ENCODE measurements around the gene RHOH.

DNA sequence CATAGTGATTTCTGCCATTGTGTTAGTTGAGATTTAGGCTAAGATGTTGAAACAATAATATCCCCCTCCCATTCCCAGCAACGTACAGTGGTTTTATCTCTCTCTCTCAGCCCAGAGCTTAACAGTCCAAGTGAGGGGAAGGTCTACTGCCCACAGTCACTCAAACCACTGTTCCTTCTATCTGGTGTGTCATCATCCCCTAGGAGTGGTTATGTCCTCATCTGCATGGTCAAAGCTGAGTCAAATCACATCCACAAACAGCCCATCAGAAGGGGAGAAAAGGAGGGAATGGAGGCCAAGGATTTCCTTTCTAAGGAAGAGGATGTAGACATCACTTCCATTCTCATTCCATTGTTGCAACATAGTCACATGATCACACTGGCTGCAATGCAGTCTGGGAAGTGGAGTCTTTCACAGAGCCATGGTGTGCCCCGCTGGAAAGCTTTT lies 95.5 kb downstream of the RHOH start:
- TF ChIP-seq, protein P1, sequence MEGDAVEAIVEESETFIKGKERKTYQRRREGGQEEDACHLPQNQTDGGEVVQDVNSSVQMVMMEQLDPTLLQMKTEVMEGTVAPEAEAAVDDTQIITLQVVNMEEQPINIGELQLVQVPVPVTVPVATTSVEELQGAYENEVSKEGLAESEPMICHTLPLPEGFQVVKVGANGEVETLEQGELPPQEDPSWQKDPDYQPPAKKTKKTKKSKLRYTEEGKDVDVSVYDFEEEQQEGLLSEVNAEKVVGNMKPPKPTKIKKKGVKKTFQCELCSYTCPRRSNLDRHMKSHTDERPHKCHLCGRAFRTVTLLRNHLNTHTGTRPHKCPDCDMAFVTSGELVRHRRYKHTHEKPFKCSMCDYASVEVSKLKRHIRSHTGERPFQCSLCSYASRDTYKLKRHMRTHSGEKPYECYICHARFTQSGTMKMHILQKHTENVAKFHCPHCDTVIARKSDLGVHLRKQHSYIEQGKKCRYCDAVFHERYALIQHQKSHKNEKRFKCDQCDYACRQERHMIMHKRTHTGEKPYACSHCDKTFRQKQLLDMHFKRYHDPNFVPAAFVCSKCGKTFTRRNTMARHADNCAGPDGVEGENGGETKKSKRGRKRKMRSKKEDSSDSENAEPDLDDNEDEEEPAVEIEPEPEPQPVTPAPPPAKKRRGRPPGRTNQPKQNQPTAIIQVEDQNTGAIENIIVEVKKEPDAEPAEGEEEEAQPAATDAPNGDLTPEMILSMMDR (IDR thresholded peaks at IDR 0.05), result no peak
- no peak for TF ChIP-seq POLR2AphosphoS5 (IDR thresholded peaks at IDR 0.05)

Data from esophagus muscularis mucosa (tissue), 3 donors.